ENCODE results near the gene TXNRD2. TPM values are rescaled to one million over a fixed set of nuclear protein-coding genes. Genes with fewer than 3 reads are reported as not detected.
A peak's percentile ranks its signal among the peaks of the same experiment; 100 is the strongest.

TXNRD2 gene
- total RNA-seq, 1 experiment from 2014 or later = 33.7 TPM

- Mint-ChIP-seq H3K36me3 (ENCODE audit: insufficient read depth, unreplicated experiment) (peaks cover 50% of the 10 kb centered on the region), H3K9me3 (ENCODE audit: low read depth, unreplicated experiment) (no peaks in the 10 kb centered on the region), H3K4me3 (ENCODE audit: low read depth, unreplicated experiment) (no peak overlapping the region), H3K27me3 (ENCODE audit: unreplicated experiment) (no peaks in the 10 kb centered on the region), H3K27ac (ENCODE audit: unreplicated experiment) (no peak overlapping the region), H3K4me1 (ENCODE audit: low read depth, unreplicated experiment) (no peaks in the 10 kb centered on the region)
- TF ChIP-seq CTCF (IDR thresholded peaks at IDR 0.05; ENCODE audit: unreplicated experiment) = no peak
- CTCF ChIA-PET = interaction anchor here (1.7 kb wide), 1 partner anchor 12 kb away, joined by 4 read pairs; no protein-coding TSS in a partner anchor
- no TSS peak for BruUV-seq (replicated peaks)
- DNase-seq = peak; percentile 28
- intact Hi-C loops (cut with micrococcal nuclease; ENCODE audit: unreplicated experiment) = loop anchor here (5.0 kb wide), 1 partner anchor 38 kb away; no protein-coding TSS in a partner anchor
These were observed 32.7 kb upstream of the TXNRD2 start for GRCh38 chr22:19974268-19974861.

- TF ChIP-seq CTCF (IDR thresholded peaks at IDR 0.05; ENCODE audit: unreplicated experiment) = no peak
- H3K4me1 Mint-ChIP-seq (ENCODE audit: low read depth, unreplicated experiment) = no peaks in the 10 kb centered on the region
- peaks cover 52% of the 10 kb centered on the region for H3K36me3 Mint-ChIP-seq (ENCODE audit: insufficient read depth, unreplicated experiment)
- CTCF ChIA-PET = no interaction called here
- no TSS peak for BruUV-seq (replicated peaks)
- no peak overlapping the region for H3K4me3 Mint-ChIP-seq (ENCODE audit: low read depth, unreplicated experiment)
- no peaks in the 10 kb centered on the region for H3K9me3 Mint-ChIP-seq (ENCODE audit: low read depth, unreplicated experiment)
- no peak for DNase-seq
- intact Hi-C loops (cut with micrococcal nuclease; ENCODE audit: unreplicated experiment) = loop anchor here (5.0 kb wide), 1 partner anchor 39 kb away; no protein-coding TSS in a partner anchor
- H3K27me3 Mint-ChIP-seq (ENCODE audit: unreplicated experiment) = no peaks in the 10 kb centered on the region
- no peak overlapping the region for H3K27ac Mint-ChIP-seq (ENCODE audit: unreplicated experiment)
These were observed 32.1 kb upstream of the TXNRD2 start for GRCh38 chr22:19973551-19974267.

GRCh38 chr22:19972652-19973550, 31.3 kb upstream of the TXNRD2 start:
- intact Hi-C loops (cut with micrococcal nuclease; ENCODE audit: unreplicated experiment) = loop anchor here (5.0 kb wide), 1 partner anchor 39 kb away; no protein-coding TSS in a partner anchor
- CTCF ChIA-PET = no interaction called here
- Mint-ChIP-seq H3K9me3 (ENCODE audit: low read depth, unreplicated experiment) (no peaks in the 10 kb centered on the region), H3K27me3 (ENCODE audit: unreplicated experiment) (no peaks in the 10 kb centered on the region), H3K36me3 (ENCODE audit: insufficient read depth, unreplicated experiment) (peaks cover 55% of the 10 kb centered on the region), H3K27ac (ENCODE audit: unreplicated experiment) (peak overlapping the region; percentile 40), H3K4me1 (ENCODE audit: low read depth, unreplicated experiment) (peaks cover under 1% of the 10 kb centered on the region), H3K4me3 (ENCODE audit: low read depth, unreplicated experiment) (no peak overlapping the region)
- DNase-seq = no peak
- no TSS peak for BruUV-seq (replicated peaks)
- no peak for TF ChIP-seq CTCF (IDR thresholded peaks at IDR 0.05; ENCODE audit: unreplicated experiment)

GRCh38 chr22:19972251-19972650, 30.6 kb upstream of the TXNRD2 start:
- peaks cover 55% of the 10 kb centered on the region for H3K36me3 Mint-ChIP-seq (ENCODE audit: insufficient read depth, unreplicated experiment)
- H3K4me3 Mint-ChIP-seq (ENCODE audit: low read depth, unreplicated experiment) = no peak overlapping the region
- DNase-seq = no peak
- no TSS peak for BruUV-seq (replicated peaks)
- CTCF ChIA-PET = interaction anchor here (0.9 kb wide), 1 partner anchor 12 kb away, joined by 3 read pairs; no protein-coding TSS in a partner anchor
- no peak for TF ChIP-seq CTCF (IDR thresholded peaks at IDR 0.05; ENCODE audit: unreplicated experiment)
- no peaks in the 10 kb centered on the region for H3K9me3 Mint-ChIP-seq (ENCODE audit: low read depth, unreplicated experiment)
- no peaks in the 10 kb centered on the region for H3K27me3 Mint-ChIP-seq (ENCODE audit: unreplicated experiment)
- intact Hi-C loops (cut with micrococcal nuclease; ENCODE audit: unreplicated experiment) = loop anchor here (5.0 kb wide), 1 partner anchor 40 kb away; no protein-coding TSS in a partner anchor
- peak overlapping the region; percentile 40 for H3K27ac Mint-ChIP-seq (ENCODE audit: unreplicated experiment)
- peaks cover 7% of the 10 kb centered on the region for H3K4me1 Mint-ChIP-seq (ENCODE audit: low read depth, unreplicated experiment)
